Gastroesophageal sphincter (tissue), 4 donors: ENCODE data around the gene MOAP1. TPM values are rescaled to one million over a fixed set of nuclear protein-coding genes. Genes with fewer than 3 reads are reported as not detected.

Source experiments
- ATAC-seq: fragments of 150-250 bp; one replicate; pipeline ENCODE4 v1.9.1; 2016; ENCODE audit warnings: mild to moderate bottlenecking, moderate library complexity
- H3K27ac ChIP-seq, 4 donors: fragments of 200-600 bp; sonication (generic) in 3 of 4; 1 replicate in 3 of 4; 2 replicates in 1 of 4; pipeline ENCODE4 v1.5.1; 2016 to 2019
- H3K27me3 ChIP-seq: fragments of 200-600 bp; sonication (generic); one replicate; pipeline ENCODE4 v1.5.1; 2019
- H3K36me3 ChIP-seq, 2 donors: fragments of 200-600 bp; sonication (generic); one replicate each; pipeline ENCODE4 v1.5.1; 2019; ENCODE audit warnings: control low read depth in 1 of 2
- H3K4me1 ChIP-seq, 3 donors: fragments of 200-600 bp; sonication (generic); 1 replicate in 2 of 3; 2 replicates in 1 of 3; pipeline ENCODE4 v1.5.1; 2016 to 2019; ENCODE audit warnings: control low read depth in 2 of 3
- H3K4me3 ChIP-seq, 2 donors: fragments of 200-600 bp; sonication (generic); one replicate each; pipeline ENCODE4 v1.5.1; 2019; ENCODE audit warnings: mild to moderate bottlenecking in 1 of 2, moderate library complexity in 1 of 2
- H3K9me3 ChIP-seq, 3 donors: fragments of 200-600 bp; sonication (generic); one replicate each; pipeline ENCODE4 v1.5.1; 2017 to 2019; ENCODE audit warnings: control low read depth in 2 of 3
- EP300 ChIP-seq: sonication (generic); formaldehyde crosslinking; IDR thresholded peaks from one replicate; pipeline ENCODE4 v1.6.1; 2017; ENCODE audit warnings: antibody characterized with exemption, mild to moderate bottlenecking
- POLR2A ChIP-seq, 2 donors: fragments of 450-650 bp; IDR thresholded peaks; one replicate each; pipeline ENCODE4 v1.6.1; 2017; ENCODE audit warnings: antibody characterized with exemption in 2 of 2, mild to moderate bottlenecking in 2 of 2, moderate library complexity in 1 of 2
- POLR2AphosphoS5 ChIP-seq: sonication (generic); formaldehyde crosslinking; IDR thresholded peaks from one replicate; pipeline ENCODE4 v1.6.1; 2017; ENCODE audit warnings: antibody characterized with exemption
- WGBS, 2 donors: methylation state at CpG; one replicate each; pipeline ENCODE4 v1.1.5; 2018; ENCODE audit warnings: low coverage in 1 of 2; 5-methylcytosine and 5-hydroxymethylcytosine counted together
- total RNA-seq, 4 donors: library from RNA; depleted of rRNA; stranded (reverse); fragments of >200 nt; gene quantifications; one replicate each; pipeline ENCODE4 v1.1.0, GENCODE V29; 2016
- TF ChIP-seq, protein P1 (sequence below), 4 experiments: fragments of 200-600 bp in 2 of 4; fragments of 450-650 bp in 2 of 4; sonication (generic) in 1 of 4; IDR thresholded peaks; one replicate each; pipeline ENCODE4 v1.5.1; 2017 to 2019; ENCODE audit warnings: antibody characterized with exemption in 4 of 4, mild to moderate bottlenecking in 2 of 4, moderate library complexity in 2 of 4

MOAP1 gene
- total RNA-seq, 4 donors from 2014 or later: 70.1 to 80.6 (median 72.6) TPM

DNA sequence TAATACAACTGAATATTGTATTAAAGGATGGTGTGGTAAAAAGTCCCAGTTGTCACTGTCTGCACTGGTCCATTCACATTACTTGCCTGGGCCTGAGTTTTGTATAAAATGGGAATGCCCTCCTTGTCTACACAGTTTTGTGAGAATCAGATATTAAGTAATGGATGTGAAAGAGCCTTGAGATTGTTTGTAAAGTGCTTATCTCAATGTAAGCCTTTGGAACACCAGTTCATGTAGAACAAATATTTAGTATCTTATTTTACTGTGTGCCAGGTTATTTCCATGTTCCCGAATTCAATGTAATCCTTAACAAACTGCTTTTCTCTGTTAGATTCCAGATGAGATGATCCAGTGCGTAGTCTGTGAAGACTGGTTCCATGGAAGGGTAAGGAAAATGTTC lies 29.9 kb upstream of the MOAP1 start:
- ATAC-seq: no peak
- H3K36me3 ChIP-seq: peaks cover 3 to 95% of the 10 kb centered on the region in 2 donors

DNA sequence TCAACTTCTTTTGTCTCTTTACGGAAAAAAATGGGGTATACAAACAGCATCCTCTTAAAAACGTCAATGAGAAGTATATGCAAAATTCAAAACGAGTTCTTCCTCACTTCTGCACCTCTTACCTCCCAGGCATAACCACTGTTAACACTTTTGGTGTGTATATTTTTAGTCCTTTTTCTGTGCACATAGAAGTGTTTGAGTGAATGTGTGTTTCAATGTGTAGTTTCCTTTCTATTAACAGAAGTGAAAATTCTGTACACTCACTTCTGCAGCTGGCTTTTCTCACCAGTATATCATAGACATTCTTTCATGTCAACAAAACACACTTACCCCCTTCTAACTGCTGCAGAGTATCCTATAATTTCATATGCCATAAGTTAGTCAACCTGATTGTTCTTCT lies 27.7 kb upstream of the MOAP1 start:
- peaks cover 0 to 22% (median 4%) of the 10 kb centered on the region in 3 donors for H3K4me1 ChIP-seq
- H3K4me3 ChIP-seq: no peak overlapping the region
- H3K36me3 ChIP-seq: peaks cover 3 to 74% of the 10 kb centered on the region in 2 donors
- TF ChIP-seq POLR2AphosphoS5 (no peak), POLR2A (IDR thresholded peaks at IDR 0.05) (no peak), EP300 (no peak)
- TF ChIP-seq, protein P1, sequence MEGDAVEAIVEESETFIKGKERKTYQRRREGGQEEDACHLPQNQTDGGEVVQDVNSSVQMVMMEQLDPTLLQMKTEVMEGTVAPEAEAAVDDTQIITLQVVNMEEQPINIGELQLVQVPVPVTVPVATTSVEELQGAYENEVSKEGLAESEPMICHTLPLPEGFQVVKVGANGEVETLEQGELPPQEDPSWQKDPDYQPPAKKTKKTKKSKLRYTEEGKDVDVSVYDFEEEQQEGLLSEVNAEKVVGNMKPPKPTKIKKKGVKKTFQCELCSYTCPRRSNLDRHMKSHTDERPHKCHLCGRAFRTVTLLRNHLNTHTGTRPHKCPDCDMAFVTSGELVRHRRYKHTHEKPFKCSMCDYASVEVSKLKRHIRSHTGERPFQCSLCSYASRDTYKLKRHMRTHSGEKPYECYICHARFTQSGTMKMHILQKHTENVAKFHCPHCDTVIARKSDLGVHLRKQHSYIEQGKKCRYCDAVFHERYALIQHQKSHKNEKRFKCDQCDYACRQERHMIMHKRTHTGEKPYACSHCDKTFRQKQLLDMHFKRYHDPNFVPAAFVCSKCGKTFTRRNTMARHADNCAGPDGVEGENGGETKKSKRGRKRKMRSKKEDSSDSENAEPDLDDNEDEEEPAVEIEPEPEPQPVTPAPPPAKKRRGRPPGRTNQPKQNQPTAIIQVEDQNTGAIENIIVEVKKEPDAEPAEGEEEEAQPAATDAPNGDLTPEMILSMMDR (IDR thresholded peaks at IDR 0.05): no peak
- no peak overlapping the region for H3K27ac ChIP-seq
- 71 to 74% methylated on average over 3 of the region's 3 CpGs for WGBS, 2 donors
- H3K27me3 ChIP-seq: no peaks in the 10 kb centered on the region
- H3K9me3 ChIP-seq: no peaks in the 10 kb centered on the region
- no peak for ATAC-seq

More for the DNA sequence above, 29.9 kb upstream of the MOAP1 start:
- H3K4me1 ChIP-seq: peaks cover 0 to 3% (median 0%) of the 10 kb centered on the region in 3 donors
- 83 to 86% methylated on average over 2 of the region's 2 CpGs for WGBS, 2 donors
- TF ChIP-seq POLR2AphosphoS5 (no peak), POLR2A (IDR thresholded peaks at IDR 0.05) (no peak), EP300 (no peak)
- TF ChIP-seq, protein P1 (IDR thresholded peaks at IDR 0.05): no peak
- H3K27ac ChIP-seq: no peak overlapping the region
- no peaks in the 10 kb centered on the region for H3K27me3 ChIP-seq
- H3K9me3 ChIP-seq: no peaks in the 10 kb centered on the region
- H3K4me3 ChIP-seq: no peak overlapping the region

DNA sequence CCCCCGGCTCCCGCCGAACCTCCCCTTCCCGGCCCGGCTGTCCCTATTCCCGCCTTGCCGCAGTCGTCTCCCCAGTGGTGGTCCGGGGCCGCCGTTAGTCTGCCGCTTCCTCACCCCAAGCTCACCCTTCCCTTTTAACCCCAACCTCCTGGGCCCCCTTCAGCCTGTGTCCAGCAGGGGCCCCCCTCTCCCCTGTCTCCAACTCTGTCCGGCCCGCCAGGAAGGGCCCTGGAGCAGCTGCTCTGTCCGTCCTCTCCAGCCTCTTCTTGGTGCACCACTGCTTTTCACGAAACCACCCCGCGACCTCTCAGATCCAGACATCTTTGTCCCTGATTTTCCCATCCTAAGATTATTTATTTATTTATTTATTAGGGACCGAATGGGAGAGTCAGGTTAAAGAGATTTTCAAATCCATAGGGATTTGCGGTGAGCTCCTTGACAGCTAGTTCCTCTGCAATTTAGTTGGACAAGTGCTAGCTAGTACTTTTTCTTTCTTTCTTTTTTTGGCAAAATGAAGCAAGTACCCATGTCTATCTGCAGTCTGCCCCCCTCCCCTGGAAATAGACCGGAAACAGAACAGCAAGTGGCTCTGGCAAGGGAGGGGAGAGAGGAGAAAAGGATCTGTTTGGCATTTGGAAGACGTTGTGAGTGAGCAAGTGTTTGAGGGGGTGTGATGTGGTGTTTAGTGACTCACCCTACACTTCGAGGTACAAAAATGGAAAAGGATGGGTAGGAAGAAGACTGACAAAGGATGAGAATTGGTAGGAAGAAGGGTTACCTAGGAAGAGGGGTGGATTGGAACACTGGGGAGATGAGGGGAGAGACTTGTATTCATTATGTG lies 23.0 kb upstream of the MOAP1 start:
- no peaks in the 10 kb centered on the region for H3K27me3 ChIP-seq
- peaks cover 4 to 44% (median 4%) of the 10 kb centered on the region in 3 donors for H3K4me1 ChIP-seq
- H3K36me3 ChIP-seq: peaks cover 3 to 26% of the 10 kb centered on the region in 2 donors
- WGBS, 2 donors: 1% methylated on average over 21 to 23 of the region's 23 CpGs
- ATAC-seq: peak; percentile 53
- peak overlapping the region; percentile 53 to 95 (median 92) for H3K27ac ChIP-seq
- H3K4me3 ChIP-seq: peak overlapping the region; percentile 58 to 93
- H3K9me3 ChIP-seq: no peaks in the 10 kb centered on the region
- TF ChIP-seq POLR2A (IDR thresholded peaks at IDR 0.05) (no peak), POLR2AphosphoS5 (peak; percentile 34)
- TF ChIP-seq, protein P1 (IDR thresholded peaks at IDR 0.05): peak in 2 of 4 experiments; percentile 21 to 55

DNA sequence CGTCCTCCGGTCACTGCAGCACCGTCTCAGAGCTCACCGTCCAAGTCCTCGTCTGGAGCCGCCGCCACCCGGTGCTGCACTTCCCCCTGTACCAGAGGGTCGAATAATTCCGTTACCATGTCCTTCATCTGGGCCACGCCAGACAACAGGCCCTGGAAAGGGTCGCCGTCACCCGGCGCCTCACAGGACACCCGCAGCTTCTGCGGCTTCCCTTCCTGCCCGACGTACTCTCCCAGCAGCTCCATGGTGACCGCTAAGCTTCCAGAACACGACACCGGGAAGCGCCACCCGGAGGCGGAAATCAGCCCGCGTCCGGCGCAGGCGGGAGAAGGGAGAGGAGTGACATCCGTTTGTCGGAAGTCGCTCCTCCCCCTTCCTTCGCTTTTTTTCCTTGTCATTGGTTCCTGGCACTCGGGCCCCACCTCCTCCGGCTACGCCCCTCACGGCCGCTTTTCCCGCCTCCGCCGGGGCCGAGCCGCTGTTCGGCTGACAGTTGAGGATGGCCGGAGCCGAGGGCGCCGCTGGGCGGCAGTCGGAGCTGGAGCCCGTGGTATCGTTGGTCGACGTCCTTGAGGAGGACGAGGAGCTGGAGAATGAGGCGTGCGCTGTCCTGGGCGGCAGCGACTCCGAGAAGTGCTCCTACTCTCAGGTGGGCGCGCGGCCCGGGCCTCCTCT lies 22.2 kb upstream of the MOAP1 start, which contains the start of the genes GON7 and UBR7:
TSS of gene GON7 (minus strand) at position 273 of the 675 bp plus-strand sequence. CDS start at position 245, 28 bp downstream.
TSS of gene UBR7 (plus strand) at position 464 of the 675 bp plus-strand sequence. CDS start at position 500, 36 bp downstream.
- H3K27ac ChIP-seq: peak within 1 kb of the TSS; percentile 53 to 95 (median 92)
- peaks cover 0 to 19% of the 10 kb centered on the region in 2 donors for H3K36me3 ChIP-seq
- peaks cover 4 to 44% (median 4%) of the 10 kb centered on the region in 3 donors for H3K4me1 ChIP-seq
- peak; percentile 99 for ATAC-seq
- H3K9me3 ChIP-seq: no peaks in the 10 kb centered on the region
- no peaks in the 10 kb centered on the region for H3K27me3 ChIP-seq
- WGBS, 2 donors: 0 to 4% methylated on average over 18 to 24 of the region's 65 CpGs
- TF ChIP-seq EP300 (no peak), POLR2AphosphoS5 (peak; percentile 93), POLR2A (IDR thresholded peaks at IDR 0.05) (peak; percentile 61 to 65)
- TF ChIP-seq, protein P1 (IDR thresholded peaks at IDR 0.05): peak in 2 of 4 experiments; percentile 34 to 55
- H3K4me3 ChIP-seq: peak within 1 kb of the TSS; percentile 58 to 93
